Caco-2 (cell line): ENCODE measurements around the gene OR5L1. TPM values are rescaled to one million over a fixed set of nuclear protein-coding genes. Genes with fewer than 3 reads are reported as not detected.

Experiments used
- BruUV-seq: library from RNA; stranded (reverse); fragments of 400-500 nt; replicated peaks from 2 replicates; lab custom pipeline; 2021; lab: Mats Ljungman, UMichigan
- CTCF ChIA-PET: fragments of 300-600 bp; sonication (Branson Sonifier 250); formaldehyde crosslinking; loops from one replicate; lab custom pipeline; 2022; ENCODE audit warnings: antibody characterized with exemption; lab: Charles Lee
- POLR2A ChIA-PET: fragments of 300-600 bp; sonication (Branson Sonifier 250); formaldehyde crosslinking; loops from one replicate; lab custom pipeline; 2022; ENCODE audit warnings: antibody characterized with exemption; lab: Charles Lee
- DNase-seq, 2 experiments: peaks; one replicate each; pipeline versions ENCODE4 v3.0.0 to v3.0.0-alpha.2; 2020 to 2022
- H3K27me3 ChIP-seq: replicated peaks from 2 replicates; pipeline ENCODE4 v1.6.0; 2011; ENCODE audit warnings: low read length; ENCODE audit not compliant: control insufficient read depth, insufficient read depth
- H3K36me3 ChIP-seq: 2 replicates; pipeline ENCODE4 v1.5.1; 2011; ENCODE audit warnings: low read length; ENCODE audit not compliant: control insufficient read depth, insufficient read depth
- H3K4me1 ChIP-seq: fragments of 250-450 bp; sonication (Bioruptor Pico); 2 replicates; pipeline ENCODE4 v1.5.1; 2020; ENCODE audit warnings: mild to moderate bottlenecking
- H3K4me3 ChIP-seq: 2 replicates; pipeline ENCODE4 v1.5.1; 2011; ENCODE audit warnings: low read depth, mild to moderate bottlenecking, control low read depth, low read length
- H3K9me3 ChIP-seq: fragments of 250-450 bp; sonication (Bioruptor Pico); 2 replicates; pipeline ENCODE4 v1.5.1; 2020; ENCODE audit warnings: mild to moderate bottlenecking, moderate library complexity
- H3K27ac Mint-ChIP-seq: one replicate; pipeline ENCODE4 v1.8.0; 2022; ENCODE audit warnings: mixed read lengths; ENCODE audit not compliant: unreplicated experiment
- H3K27me3 Mint-ChIP-seq: one replicate; pipeline ENCODE4 v1.8.0; 2022; ENCODE audit warnings: mixed read lengths; ENCODE audit not compliant: insufficient read depth, unreplicated experiment
- H3K36me3 Mint-ChIP-seq: one replicate; pipeline ENCODE4 v1.8.0; 2022; ENCODE audit warnings: mild to moderate bottlenecking, mixed read lengths; ENCODE audit not compliant: insufficient read depth, unreplicated experiment
- H3K4me1 Mint-ChIP-seq: one replicate; pipeline ENCODE4 v1.8.0; 2022; ENCODE audit warnings: low read depth, mixed read lengths; ENCODE audit not compliant: unreplicated experiment
- H3K4me3 Mint-ChIP-seq: one replicate; pipeline ENCODE4 v1.8.0; 2022; ENCODE audit warnings: mild to moderate bottlenecking, moderate library complexity, mixed read lengths; ENCODE audit not compliant: unreplicated experiment
- H3K9me3 Mint-ChIP-seq: one replicate; pipeline ENCODE4 v1.8.0; 2022; ENCODE audit warnings: mixed read lengths; ENCODE audit not compliant: unreplicated experiment
- intact Hi-C: fragments of 100-400 bp; cut with micrococcal nuclease; formaldehyde crosslinking; loops from one replicate; pipeline ENCODE4 v1.10.0; 2022; ENCODE audit not compliant: unreplicated experiment
- total RNA-seq: library from RNA; stranded (reverse); gene quantifications from 2 replicates; pipeline ENCODE4 v1.2.3, GENCODE V29; 2022
- TF ChIP-seq, protein P1 (sequence below), 2 experiments: fragments of 200-600 bp in 1 of 2; IDR thresholded peaks; 1 replicate in 1 of 2; 2 replicates in 1 of 2; pipeline versions ENCODE4 v1.5.1 to v1.8.0; 2011 to 2022; ENCODE audit warnings: antibody characterized with exemption in 1 of 2, control low read depth in 1 of 2, inconsistent platforms in 1 of 2, low read depth in 1 of 2, low read length in 1 of 2, mild to moderate bottlenecking in 1 of 2, moderate library complexity in 1 of 2; ENCODE audit not compliant: insufficient read depth in 1 of 2, severe bottlenecking in 1 of 2, unreplicated experiment in 1 of 2

Gene OR5L1
- total RNA-seq, 1 experiment from 2014 or later = not detected

DNA sequence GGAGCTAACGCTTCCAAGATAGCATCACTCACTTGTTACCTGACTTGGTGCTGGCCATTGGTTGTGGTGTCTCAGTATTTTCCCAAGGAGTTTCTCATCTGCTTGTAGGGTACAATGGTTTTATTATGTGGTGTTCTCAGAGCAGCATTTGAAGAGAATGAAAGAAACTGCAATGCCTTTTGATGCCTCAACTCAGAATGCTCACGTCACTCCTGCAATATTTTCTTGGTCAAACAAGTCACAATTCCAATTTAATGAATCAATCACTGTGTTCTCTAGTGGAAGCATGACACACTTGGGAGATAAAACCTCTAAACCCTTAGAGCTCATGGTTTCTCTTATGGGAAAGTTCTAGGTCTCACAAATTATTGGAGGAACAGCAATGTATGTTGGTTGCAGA lies 17.8 kb upstream of the OR5L1 start:
- no peaks in the 10 kb centered on the region for H3K9me3 ChIP-seq
- no peaks in the 10 kb centered on the region for H3K9me3 Mint-ChIP-seq

DNA sequence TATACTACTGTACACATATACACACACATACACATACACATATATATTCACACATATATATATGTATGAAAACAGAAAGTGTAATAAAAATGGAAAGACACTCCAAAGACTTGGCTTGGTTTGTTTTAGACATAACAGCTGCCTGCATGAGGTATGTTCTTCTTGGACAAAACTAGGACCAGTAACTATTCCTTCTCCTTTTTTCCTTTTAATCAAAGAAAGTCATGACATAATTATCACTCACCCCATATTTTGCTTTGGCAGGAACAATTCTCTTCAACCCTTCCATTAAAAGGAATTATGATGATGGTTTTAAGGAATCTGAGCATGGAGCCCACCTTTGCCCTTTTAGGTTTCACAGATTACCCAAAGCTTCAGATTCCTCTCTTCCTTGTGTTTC lies 15.9 kb upstream of the OR5L1 start, which contains the start of gene OR5D14:
Gene OR5D14 (plus strand): TSS at position 301 of the 400 bp plus-strand sequence. CDS start 0 bp downstream, at position 301.
- Mint-ChIP-seq H3K27ac (no peak within 1 kb of the TSS), H3K4me3 (no peak within 1 kb of the TSS), H3K4me1 (no peaks in the 10 kb centered on the region), H3K36me3 (no peaks in the 10 kb centered on the region), H3K27me3 (no peaks in the 10 kb centered on the region), H3K9me3 (no peaks in the 10 kb centered on the region)
- ChIA-PET POLR2A (no interaction called here), CTCF (no interaction called here)
- Histone ChIP-seq H3K4me1 (no peaks in the 10 kb centered on the region), H3K27me3 (no peaks in the 10 kb centered on the region), H3K9me3 (no peaks in the 10 kb centered on the region), H3K4me3 (no peak within 1 kb of the TSS), H3K36me3 (no peaks in the 10 kb centered on the region)
- TF ChIP-seq, protein P1, sequence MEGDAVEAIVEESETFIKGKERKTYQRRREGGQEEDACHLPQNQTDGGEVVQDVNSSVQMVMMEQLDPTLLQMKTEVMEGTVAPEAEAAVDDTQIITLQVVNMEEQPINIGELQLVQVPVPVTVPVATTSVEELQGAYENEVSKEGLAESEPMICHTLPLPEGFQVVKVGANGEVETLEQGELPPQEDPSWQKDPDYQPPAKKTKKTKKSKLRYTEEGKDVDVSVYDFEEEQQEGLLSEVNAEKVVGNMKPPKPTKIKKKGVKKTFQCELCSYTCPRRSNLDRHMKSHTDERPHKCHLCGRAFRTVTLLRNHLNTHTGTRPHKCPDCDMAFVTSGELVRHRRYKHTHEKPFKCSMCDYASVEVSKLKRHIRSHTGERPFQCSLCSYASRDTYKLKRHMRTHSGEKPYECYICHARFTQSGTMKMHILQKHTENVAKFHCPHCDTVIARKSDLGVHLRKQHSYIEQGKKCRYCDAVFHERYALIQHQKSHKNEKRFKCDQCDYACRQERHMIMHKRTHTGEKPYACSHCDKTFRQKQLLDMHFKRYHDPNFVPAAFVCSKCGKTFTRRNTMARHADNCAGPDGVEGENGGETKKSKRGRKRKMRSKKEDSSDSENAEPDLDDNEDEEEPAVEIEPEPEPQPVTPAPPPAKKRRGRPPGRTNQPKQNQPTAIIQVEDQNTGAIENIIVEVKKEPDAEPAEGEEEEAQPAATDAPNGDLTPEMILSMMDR (IDR thresholded peaks at IDR 0.05; ENCODE audit: insufficient read depth in 1 of 2, low read depth in 1 of 2, low read length in 1 of 2, severe bottlenecking in 1 of 2, unreplicated experiment in 1 of 2) = no peak
- DNase-seq = no peak
- intact Hi-C loops = no loop called here
- BruUV-seq = no TSS peak

More for the DNA sequence above, 17.8 kb upstream of the OR5L1 start:
- Mint-ChIP-seq H3K27ac (no peak overlapping the region), H3K27me3 (no peaks in the 10 kb centered on the region), H3K36me3 (no peaks in the 10 kb centered on the region), H3K4me3 (no peak overlapping the region), H3K4me1 (no peaks in the 10 kb centered on the region)
- Histone ChIP-seq H3K27me3 (no peaks in the 10 kb centered on the region), H3K4me3 (no peak overlapping the region), H3K4me1 (no peaks in the 10 kb centered on the region), H3K36me3 (no peaks in the 10 kb centered on the region)
- DNase-seq = no peak
- CTCF ChIA-PET = no interaction called here
- POLR2A ChIA-PET = no interaction called here
- TF ChIP-seq, protein P1 (IDR thresholded peaks at IDR 0.05; ENCODE audit: insufficient read depth in 1 of 2, low read depth in 1 of 2, low read length in 1 of 2, severe bottlenecking in 1 of 2, unreplicated experiment in 1 of 2) = no peak
- no TSS peak for BruUV-seq
- intact Hi-C loops = no loop called here

DNA sequence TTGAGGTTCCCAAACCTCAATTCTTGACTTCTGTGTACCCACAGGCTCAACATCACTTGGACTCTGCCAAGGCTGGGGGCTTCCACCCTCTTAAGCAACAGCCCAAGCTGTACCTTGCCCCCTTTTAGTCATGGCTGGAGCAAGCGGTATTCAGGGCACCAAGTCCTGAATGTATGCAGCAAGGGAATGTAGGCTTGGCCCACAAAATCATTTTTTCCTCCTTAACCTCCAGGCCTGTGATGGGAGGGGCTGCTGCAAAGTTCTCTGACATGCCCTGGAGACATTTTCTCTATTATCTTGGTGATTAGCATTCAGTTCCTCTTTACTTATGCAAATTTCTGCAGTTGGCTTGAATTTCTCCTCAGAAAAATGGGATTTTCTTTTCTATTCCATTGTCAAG lies 4.9 kb upstream of the OR5L1 start:
- H3K27me3 Mint-ChIP-seq = no peaks in the 10 kb centered on the region
- DNase-seq = no peak
- no peaks in the 10 kb centered on the region for H3K36me3 ChIP-seq
- no peak overlapping the region for H3K4me3 ChIP-seq
- POLR2A ChIA-PET = no interaction called here
- no peaks in the 10 kb centered on the region for H3K36me3 Mint-ChIP-seq
- no peak overlapping the region for H3K4me3 Mint-ChIP-seq
- H3K27me3 ChIP-seq = no peaks in the 10 kb centered on the region
- intact Hi-C loops = no loop called here
- H3K9me3 Mint-ChIP-seq = peaks cover 39% of the 10 kb centered on the region
- H3K4me1 ChIP-seq = no peaks in the 10 kb centered on the region
- BruUV-seq = no TSS peak
- CTCF ChIA-PET = no interaction called here
- TF ChIP-seq, protein P1 (IDR thresholded peaks at IDR 0.05; ENCODE audit: insufficient read depth in 1 of 2, low read depth in 1 of 2, low read length in 1 of 2, severe bottlenecking in 1 of 2, unreplicated experiment in 1 of 2) = no peak
- 0 out of 2 replicates have a peak, but pooled peaks cover 12% of the 10 kb centered on the region for H3K9me3 ChIP-seq
- no peak overlapping the region for H3K27ac Mint-ChIP-seq
- no peaks in the 10 kb centered on the region for H3K4me1 Mint-ChIP-seq
